GOT3 (cell line): Measurements from ENCODE around the gene MTAP.

ENCODE experiments used
- DNase-seq: peaks from one replicate; lab custom pipeline; 2025; ENCODE audit warnings: mixed read lengths; lab: John Stamatoyannopoulos, UW

The MTAP gene

DNA sequence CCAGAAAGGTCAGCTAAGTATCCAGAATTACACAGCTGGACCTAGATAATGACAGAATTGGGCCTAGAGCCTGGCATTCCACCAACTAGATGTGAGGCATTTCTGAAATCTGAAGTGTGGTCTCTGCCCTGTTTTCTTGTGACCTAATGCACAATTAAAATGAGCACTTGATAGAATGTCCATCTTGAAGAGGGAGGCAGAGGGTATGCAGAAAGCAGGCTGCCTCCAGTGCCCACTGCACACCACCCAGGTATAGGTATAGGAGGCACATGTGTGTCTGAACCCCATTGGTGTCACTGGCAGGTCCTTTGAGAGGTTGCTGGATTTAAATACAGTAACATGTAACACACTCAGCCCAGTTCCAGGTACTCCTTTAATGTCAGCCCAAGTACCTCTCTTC is 2.4 kb downstream of the MTAP start:
- no peak for DNase-seq

DNA sequence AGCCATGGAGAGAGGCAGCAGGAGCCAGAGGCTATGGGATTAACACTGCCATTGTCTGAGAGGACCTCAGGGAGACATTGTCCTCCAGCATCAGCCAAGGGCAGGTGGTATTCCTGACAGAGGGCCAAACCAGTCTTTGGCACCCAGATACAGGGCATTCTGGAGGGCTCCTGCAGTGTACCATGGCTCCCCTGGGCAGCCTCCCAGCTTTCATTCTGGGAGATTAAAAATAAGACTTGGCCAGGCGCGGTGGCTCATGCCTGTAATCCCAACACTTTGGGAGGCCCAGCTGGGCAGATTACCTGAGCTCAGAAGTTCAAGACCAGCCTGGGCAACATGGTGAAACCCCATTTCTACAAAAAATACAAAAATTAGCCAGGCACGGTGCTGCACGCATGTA is 4.2 kb downstream of the MTAP start:
- no peak for DNase-seq

DNA sequence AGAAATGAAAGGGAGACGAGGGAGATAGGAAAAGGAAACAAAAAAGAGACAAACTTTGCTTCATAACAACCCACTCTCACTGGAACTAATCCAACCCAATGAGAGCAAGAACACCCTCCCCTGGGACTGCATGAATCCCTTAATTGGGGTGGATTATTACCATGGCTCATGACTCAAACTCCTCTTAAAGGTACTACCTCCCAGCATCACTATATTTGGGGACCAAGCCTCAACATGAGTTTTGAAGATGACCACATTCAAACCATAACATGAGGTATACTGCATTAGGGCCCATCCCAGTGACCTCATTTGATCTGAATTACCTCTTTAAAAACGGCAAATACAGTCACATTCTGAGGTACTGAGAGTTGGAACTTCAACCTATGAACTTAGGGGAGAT is 8.0 kb downstream of the MTAP start:
- DNase-seq = no peak

DNA sequence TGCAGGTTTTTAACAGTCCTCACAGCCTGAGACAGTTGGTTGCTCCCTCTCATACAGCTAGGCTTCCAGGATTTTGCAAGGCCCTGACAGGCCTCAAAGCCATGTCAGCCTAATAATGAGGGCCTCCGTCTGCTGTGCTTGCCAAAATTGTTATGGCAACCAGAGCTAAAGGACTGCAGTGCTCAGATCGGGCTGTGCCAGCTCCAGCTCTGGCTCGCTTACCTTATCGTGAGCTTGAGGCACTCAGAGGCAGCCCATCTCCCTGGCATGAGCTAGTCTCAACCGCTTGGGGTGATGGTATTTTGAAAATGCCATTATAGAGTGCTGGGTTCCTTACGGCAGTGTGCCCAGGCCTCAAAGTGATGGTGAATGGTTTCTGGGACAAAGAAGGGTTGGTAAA is 8.4 kb downstream of the MTAP start:
- no peak for DNase-seq

DNA sequence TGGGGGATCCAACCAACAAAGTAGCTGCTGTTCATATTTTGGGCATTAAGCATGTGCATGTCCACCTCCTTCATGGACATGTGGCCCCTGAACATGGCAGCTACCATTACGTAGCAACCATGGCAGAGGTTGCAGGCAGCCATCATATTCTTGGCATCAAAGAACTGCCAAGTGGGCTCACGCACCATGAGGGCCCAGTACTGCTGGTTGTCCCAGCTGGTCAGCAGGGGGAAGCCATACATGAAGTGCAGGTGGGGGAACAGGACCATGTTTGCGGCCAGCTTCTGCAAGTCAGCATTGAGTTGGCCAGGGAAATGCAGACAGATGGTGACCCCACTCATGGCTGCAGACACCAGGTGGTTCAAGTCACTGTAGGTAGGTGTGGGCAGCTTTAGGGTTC is 9.5 kb downstream of the MTAP start:
- DNase-seq = no peak

DNA sequence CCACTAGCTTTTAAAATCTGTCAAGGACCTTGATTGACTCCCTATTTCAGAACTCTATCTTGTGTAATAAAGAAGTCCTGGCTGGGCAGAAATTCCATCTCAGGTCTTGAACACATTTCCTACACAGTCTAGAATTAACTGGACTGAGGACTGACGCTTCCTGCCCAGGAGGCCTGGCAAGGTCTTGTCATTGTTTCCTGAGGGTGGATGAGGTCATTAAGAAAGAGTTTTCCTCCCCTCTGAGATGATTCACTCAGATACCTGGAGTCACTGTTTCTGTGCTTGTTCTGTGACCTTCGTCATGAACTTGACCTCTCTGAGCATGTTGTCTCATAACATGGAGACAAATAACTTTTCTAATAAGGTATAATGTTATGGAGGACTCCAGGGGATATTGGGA is 10.0 kb downstream of the MTAP start:
- no peak for DNase-seq

DNA sequence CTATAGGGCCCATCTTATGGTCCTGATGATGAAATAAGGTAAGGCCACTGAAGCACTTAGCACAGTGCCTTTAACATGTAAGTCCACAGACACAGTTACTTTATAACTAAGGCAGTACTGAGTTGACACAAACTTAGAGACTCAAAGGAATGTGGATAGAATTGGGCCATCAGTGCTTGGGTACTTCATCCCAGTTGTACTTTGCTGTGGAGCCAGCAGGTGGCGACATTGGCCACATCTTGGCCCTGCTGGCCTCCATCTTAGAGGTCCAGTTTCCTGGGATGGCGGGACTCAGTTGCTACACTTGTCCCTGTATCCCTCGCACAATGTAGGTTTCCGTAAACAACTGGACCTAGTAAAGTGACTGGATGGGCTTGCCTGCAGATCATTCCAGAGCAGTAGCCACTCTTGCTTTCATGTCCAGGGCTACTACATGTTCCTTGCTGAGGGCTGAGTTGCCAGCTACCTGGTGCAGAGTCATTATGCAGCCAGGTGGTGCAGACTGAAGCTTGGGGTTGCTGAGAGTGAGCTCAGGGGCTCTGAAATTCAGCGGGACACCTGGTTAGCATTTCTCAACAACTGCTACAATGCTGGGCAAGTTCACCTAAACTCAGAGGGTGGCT is 10.6 kb downstream of the MTAP start:
- no peak for DNase-seq

DNA sequence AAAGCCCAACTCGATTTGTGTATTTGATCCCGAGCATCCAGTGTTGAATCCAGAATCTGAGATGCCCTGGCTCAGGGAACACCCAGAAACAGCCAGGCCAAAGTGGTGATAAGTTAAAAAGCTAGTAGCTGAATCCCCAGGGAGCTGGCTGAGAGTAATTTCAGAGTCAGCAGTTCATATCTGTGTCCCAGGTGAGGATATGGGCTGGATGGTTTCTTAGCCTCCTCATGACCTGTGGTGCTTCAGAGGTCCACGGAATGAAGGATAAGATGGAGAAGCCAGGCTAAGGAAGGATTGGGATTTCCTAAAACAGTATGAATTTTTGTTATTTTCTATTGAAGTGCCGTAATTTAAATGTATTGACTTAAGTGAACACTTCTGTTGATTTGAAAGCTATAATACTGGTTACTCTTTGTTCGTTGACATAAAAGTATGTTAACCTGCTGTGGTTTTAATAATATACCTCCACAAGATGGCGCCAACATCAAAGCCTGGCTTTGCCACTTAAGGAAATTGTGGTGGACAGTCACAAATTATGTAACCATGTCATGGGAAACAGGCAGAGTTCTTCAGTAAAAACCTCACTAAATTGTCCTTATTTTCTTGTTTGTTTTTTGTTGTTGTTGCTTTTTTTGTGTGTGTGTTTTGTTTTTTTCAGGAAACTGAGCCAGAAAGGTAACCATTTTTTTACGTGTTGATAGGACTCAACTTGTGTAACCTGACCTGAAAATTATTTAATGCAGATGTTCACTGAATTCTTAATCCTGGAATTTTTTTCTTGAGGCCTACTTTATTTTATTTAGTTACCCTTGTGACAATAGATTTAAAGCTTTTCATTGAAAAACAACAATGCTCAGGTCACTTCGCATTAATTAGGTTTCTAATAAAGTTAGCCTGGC is 11.4 kb downstream of the MTAP start:
- DNase-seq = no peak

DNA sequence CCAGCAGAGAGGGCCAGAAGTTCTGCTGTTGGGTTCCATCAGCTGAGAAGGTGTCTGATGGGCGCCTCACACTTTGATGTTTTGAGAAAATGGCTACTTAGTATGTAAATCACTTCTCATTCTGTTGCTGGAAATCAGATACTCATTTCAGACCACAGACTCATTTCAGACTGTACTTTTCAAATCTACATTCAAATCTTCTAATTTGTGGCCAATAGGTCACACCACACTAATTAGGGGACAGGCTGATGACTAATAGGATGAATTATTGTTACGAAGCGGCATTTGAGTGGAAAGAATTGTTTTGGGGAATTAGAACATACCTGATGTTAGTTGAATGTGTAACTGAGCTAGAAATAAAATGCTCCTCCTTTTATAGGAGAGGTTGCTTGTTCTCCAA is 13.2 kb downstream of the MTAP start:
- no peak for DNase-seq

DNA sequence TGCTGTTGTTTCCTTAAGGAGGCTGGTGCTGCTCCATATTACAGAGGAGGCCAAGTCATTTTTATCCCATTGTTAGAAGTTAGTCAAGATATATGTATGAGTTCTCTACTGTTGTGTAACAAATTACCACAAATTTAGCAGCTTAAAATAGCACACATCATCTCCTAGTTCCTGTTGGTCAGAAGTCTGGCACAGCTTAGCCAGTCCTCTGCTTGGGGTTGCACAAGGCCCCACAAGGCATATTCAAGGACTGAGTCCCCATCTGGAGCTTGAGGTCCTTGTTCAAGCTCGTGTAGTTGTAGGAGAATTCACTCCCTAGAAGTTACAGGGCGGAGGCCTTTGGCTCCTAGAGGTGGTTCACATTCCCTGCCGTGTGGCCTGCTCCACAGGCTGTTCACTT is 14.7 kb downstream of the MTAP start:
- DNase-seq = no peak

DNA sequence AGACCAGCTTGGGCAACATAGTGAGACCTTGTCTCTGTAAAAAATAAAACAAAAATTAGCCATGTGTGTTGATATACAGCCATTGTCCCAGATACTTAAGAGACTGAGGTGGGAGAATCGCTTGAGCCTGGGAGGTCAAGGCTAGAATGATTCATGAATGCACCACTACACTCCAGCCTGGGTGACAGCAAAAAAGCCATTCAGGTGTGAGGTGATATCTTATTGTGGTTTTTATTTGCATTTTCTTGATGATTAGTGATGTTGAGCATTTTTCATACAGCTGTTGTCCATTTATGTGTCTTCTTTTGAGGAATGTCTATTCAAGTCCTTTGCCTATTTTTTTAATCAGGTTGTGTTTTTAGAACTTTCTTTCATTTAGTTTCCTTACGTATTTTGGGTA is 23.2 kb downstream of the MTAP start:
- DNase-seq = no peak

DNA sequence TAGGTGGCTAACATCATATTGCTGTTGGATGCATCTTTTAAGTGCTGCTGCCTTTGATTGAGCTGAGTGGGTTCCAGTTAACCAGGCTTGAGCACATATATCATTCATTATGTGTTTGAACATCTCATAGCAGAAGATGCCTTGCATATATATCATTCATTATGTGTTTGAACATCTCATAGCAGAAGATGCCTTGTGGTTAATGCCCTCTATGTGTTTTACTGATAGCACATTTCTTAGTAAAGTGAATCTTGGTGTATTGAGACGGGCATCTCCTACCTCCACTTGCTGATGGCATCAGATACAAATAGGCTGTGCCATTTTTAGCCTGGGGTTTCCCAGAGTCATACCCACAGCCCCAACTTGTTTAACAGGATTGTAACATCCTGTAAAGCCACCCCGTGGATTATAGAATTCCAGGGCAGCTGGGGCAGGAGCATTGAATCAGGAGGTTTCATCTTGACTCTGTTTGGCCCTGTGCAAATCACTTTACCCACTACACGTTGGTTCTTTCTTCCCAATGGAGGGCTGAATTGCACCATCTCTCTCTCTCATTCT is 26.5 kb downstream of the MTAP start:
- DNase-seq = no peak

DNA sequence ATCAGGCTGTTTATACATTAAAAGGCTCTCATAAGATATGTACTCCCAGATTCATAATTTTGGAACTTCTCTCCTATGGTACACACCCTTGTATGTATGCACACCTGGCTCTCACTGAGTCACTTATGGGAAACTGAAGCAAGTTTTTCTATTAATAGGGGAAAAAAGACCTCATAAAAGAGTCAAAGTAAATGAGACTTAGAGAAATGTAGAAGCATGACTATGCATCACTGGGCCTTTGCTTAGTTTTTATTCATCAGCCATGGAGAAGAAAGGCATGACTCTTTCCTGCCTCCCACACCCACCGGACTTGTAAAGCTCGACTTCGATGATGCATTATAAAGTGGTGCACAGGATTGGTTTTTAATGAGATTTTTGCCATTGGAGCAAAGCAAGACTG is 28.2 kb downstream of the MTAP start:
- no peak for DNase-seq

DNA sequence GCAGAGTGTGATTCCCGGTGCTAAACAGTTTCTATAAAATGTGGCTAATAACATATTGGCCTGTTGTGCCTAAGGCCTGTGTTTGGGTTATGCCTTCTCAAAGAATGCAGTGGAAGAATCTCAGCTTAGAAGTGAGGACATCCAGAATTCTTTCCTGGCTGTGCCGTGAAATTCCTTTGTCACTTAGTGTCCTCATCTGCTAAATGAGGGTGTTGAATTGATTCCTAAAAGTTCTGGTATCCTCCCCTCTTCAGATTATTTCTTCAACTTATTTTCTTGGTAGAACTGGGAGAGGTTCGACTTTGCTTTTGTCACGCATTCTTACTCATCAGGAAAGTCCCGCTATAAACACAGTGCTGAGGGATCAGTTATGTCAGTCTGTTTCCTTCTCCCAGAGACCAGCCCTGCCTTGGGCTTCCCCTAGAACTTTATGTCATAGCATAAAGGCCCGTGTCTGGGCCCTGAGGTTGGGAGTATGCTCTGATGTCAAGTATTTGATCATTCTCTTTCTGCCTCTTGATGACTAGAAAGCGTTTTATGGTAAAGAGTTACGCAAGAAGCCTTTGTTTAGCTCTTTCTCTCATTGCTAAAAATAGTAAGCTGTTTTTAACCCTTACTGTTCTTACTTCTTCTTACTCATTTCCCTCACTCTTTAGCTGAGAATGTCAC is 29.5 kb downstream of the MTAP start:
- no peak for DNase-seq

DNA sequence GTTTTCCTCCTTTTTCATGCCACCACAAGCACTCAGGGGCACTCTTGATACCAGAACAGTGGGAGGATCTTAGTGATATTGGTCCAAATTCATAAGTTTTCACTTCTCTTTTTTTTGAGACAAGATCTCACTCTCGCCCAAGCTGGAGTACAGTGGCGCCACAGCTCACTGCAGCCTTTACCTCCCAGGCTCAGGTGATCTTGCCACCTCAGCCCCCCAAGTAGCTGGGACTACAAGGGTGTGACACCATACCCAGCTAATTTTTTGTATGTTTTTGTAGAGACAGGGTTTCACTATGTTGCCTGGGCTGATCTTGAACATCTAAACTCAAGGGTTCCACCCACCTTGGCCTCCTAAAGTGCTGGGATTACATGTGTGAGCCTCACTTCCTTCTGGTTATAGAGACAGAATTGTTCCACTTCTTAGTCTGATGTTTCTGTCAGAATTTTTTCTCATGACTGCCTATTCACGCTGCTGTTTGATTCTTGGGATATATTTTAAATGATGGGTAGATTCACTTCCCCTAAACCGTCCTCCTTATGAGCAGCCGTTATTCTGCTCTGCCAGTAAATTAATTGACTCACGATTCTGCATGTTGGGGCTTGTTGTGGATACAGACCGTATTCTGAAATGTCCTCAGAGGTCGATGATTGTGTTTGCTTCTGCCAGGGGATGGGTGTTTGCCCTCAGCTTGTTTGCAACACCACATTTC is 30.8 kb downstream of the MTAP start:
- DNase-seq = no peak

DNA sequence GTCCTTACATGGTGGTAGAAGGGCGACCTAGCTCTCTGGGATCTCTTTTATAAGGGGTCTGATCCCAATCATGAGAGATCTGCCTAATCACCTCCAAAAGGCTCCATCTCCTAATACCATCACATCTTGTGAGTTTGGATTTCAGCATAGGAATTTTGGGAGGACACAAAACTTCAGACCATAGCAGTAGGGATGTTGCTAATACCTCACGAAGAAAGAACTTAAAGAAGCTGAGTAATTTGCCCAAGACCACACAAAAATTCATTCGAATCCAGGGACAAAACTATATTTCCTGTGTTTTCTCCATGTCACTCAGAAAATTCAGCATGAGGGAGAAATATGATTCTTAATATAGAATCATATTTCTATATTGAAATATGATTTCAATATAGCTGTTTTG is 32.7 kb downstream of the MTAP start:
- no peak for DNase-seq

DNA sequence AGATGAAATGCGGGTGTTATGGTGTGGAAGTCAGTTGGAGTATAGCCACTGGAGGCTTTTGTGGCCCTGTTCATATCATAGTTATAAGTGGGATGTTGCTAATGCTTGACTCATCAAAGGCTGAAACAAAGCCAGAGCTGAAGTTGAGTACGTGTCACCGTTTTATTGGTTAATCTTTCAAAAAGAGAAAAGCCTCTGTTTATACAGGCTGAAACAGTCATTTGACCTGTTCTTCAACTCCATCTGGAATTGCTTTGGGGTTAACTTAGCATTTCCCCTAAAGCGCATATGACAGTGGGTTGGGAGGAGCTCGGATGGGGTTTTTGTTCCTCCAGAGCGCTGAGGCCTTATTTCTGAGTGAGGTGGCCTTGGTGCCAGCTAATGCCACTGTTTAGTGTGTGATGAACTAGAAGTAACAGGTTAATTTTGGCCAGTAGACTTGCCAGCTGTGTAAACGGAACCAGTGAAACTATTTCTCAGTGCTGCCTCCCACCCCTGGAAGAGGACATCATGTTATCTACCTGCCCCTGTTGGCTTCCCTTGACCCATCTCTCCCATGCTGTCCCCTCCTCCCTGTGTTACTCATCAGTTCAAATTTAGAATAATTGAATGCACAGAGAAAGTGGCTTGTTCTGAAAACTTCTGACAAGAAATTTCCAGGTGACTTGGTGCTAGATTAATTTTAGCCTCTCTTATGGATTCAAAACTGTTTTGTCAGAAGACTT is 34.2 kb downstream of the MTAP start:
- DNase-seq = no peak

DNA sequence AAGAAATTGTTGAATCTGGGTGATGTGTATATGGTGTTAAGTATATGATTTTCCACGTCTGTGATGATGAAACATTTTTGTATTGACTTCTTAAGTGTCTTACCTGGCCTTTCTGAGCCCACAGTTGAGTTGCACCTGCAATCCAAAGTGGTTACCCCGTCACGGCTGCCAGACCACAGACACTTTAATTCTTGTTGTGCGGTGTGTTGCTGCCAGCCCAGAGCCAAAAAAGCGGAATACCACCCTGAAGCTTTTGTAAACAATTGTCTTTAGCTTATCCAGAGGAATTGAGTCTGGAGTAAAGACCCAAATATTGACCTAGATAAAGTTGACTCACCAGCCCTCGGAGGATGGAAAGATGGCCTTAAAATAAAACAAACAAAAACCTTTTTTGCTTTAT is 35.1 kb downstream of the MTAP start:
- no peak for DNase-seq

DNA sequence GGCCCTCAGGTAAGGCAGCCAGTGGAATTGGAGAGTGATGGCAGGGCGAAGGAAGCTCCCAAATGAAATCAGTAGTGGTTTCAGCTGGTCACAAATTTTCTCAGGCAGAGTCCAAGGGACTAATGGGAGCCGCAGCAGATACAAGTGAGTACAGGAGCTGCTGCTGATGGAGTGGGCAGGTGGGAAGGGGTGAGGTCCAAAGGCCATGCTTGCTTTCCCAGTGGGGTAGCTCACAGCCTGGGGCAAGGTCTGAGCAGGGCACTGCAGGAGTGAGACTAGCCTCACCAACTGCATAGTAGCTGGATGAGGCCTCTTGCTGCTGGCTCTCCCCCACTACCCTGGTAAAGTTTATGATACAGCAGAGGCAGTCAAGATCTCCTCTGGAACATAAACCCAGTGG is 38.2 kb downstream of the MTAP start:
- DNase-seq = no peak

DNA sequence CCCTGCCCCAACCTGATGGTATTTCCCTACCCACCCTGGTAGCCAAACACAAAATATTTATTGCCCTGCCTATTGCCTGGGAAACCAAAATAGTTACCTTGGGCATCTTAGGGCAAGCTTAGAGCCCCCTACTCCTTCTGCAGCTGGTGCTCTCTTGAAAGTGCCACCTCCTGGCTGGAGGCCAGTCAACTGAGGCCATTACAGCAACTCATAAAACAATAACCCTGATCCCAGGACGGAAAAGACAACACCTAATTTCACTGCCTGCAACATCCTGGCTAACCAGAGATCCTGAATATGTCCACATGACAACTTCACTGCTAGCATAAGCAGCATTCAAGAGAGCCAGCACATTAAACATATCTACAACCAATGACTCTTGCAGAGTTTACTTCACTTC is 38.7 kb downstream of the MTAP start:
- DNase-seq = no peak

DNA sequence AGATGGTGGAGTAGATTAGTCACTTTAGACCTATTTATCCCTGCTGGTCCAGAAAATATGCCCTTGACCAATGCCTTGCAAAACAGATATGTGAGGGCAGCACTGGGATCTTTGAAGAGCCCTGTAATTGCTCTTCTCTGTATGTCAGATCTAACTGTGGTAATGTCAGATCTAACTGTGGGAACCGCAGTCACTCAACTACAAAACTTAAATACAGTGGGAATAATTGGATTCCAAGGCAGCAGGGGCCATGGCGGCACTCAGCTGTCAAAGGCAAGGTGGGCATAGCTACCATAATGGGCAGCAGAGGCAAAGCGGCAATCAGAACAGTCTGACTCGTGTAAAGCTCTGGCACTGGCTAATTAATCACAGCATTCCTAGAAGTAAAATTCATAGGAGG is 46.2 kb downstream of the MTAP start:
- no peak for DNase-seq

DNA sequence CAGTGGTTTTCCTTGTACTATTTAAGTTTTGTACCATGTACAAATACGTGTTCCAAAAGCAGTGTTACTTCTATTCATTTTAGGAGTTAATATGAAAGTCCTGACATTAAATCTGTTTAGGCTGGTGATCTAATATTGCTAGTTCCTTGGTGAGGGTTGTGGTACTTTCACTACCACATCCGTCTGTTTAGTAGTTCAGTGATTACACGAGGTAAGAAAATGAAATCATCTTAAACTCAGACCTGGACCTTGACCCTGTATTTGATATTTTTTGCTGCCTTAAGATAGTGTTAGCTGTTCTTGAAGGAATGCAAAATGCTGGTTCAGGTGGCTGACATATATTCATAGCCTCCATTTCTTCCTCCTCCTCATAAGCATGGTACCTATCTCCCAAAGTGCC is 50.3 kb downstream of the MTAP start:
- DNase-seq = no peak
